Activated CD4-positive, alpha-beta T cell treated with anti-CD3 and anti-CD28 coated beads, Interleukin-2, amount 50 U/mL, for 24 hours (primary cell): ENCODE measurements around the gene ASB4.
"Not testable (repeated sequence)": the region's sequence is repeated elsewhere in the genome, so short reads cannot be mapped to it uniquely, and the experiment has no call there.

Source experiments
- DNase-seq, 2 donors: peaks; one replicate each; pipeline ENCODE4 v3.0.0-alpha.2; 2020; ENCODE audit warnings: low read depth in 1 of 2, low spot score in 1 of 2

Gene ASB4

GRCh38 chr7:95478272-95479037 lies 7.3 kb upstream of the ASB4 start:
- DNase-seq = no peak

GRCh38 chr7:95479992-95480624 lies 5.6 kb upstream of the ASB4 start:
- no peak for DNase-seq

- no peak for DNase-seq
Observed at GRCh38 chr7:95481271-95482165, 4.2 kb upstream of the ASB4 start.

- no peak for DNase-seq
Observed at GRCh38 chr7:95482424-95482823, 3.3 kb upstream of the ASB4 start.

- DNase-seq = no peak
Observed at GRCh38 chr7:95490231-95490762, 4.6 kb downstream of the ASB4 start.

- no peak for DNase-seq
Observed at GRCh38 chr7:95491201-95491600, 5.5 kb downstream of the ASB4 start.

- no peak for DNase-seq
Observed at GRCh38 chr7:95491634-95492314, 6.0 kb downstream of the ASB4 start.

- no peak for DNase-seq
Observed at GRCh38 chr7:95493247-95493646, 7.5 kb downstream of the ASB4 start.

GRCh38 chr7:95493844-95494243 lies 8.1 kb downstream of the ASB4 start:
- DNase-seq = no peak

GRCh38 chr7:95501261-95501832 lies 15.6 kb downstream of the ASB4 start:
- DNase-seq = no peak

GRCh38 chr7:95502403-95502802 lies 16.7 kb downstream of the ASB4 start:
- DNase-seq = no peak

- no peak for DNase-seq
Observed at GRCh38 chr7:95503271-95504131, 17.8 kb downstream of the ASB4 start.

- not testable (repeated sequence) for DNase-seq
Observed at GRCh38 chr7:95504132-95504588, 18.4 kb downstream of the ASB4 start.

- DNase-seq = no peak
Observed at GRCh38 chr7:95508780-95509179, 23.0 kb downstream of the ASB4 start.

GRCh38 chr7:95509199-95509598 lies 23.5 kb downstream of the ASB4 start:
- no peak for DNase-seq

GRCh38 chr7:95511716-95512260 lies 26.0 kb downstream of the ASB4 start:
- peak in 1 of 2 donors; percentile 32 for DNase-seq

- no peak for DNase-seq
Observed at GRCh38 chr7:95517458-95517857, 31.7 kb downstream of the ASB4 start.

- no peak for DNase-seq
Observed at GRCh38 chr7:95517870-95518269, 32.1 kb downstream of the ASB4 start.

- no peak for DNase-seq
Observed at GRCh38 chr7:95520136-95520535, 34.4 kb downstream of the ASB4 start.
